Nephron progenitor cell (in vitro differentiated cells): ENCODE data around the gene ALK.
A peak's percentile ranks its signal among the peaks of the same experiment; 100 is the strongest.

Source experiments
- DNase-seq: peaks from one replicate; pipeline ENCODE4 v3.0.0; 2021
- H3K27ac Mint-ChIP-seq: 2 replicates; pipeline ENCODE4 v1.8.0; 2021; ENCODE audit warnings: mild to moderate bottlenecking, moderate library complexity, mixed read lengths
- H3K27me3 Mint-ChIP-seq: 2 replicates; pipeline ENCODE4 v1.8.0; 2021; ENCODE audit warnings: mild to moderate bottlenecking, low read depth, mixed read lengths; ENCODE audit not compliant: poor library complexity
- H3K36me3 Mint-ChIP-seq: 2 replicates; pipeline ENCODE4 v1.8.0; 2021; ENCODE audit warnings: low read depth, mixed read lengths
- H3K4me1 Mint-ChIP-seq: 2 replicates; pipeline ENCODE4 v1.8.0; 2021; ENCODE audit warnings: mixed read lengths
- H3K4me3 Mint-ChIP-seq: 2 replicates; pipeline ENCODE4 v1.8.0; 2021; ENCODE audit warnings: mild to moderate bottlenecking, moderate library complexity, mixed read lengths
- H3K9me3 Mint-ChIP-seq: 2 replicates; pipeline ENCODE4 v1.8.0; 2021; ENCODE audit warnings: mild to moderate bottlenecking, moderate library complexity, mixed read lengths
- CTCF ChIP-seq: fragments of 200-600 bp; sonication (generic); IDR thresholded peaks from 2 replicates; pipeline ENCODE4 v1.5.0; 2021; ENCODE audit warnings: antibody characterized with exemption

Gene ALK

GRCh38 chr2:29420464-29420863 is 500.9 kb downstream of the ALK start:
- Mint-ChIP-seq H3K9me3 (peaks cover 3% of the 10 kb centered on the region), H3K27ac (peak overlapping the region; percentile 88), H3K36me3 (no peaks in the 10 kb centered on the region), H3K4me1 (peaks cover 75% of the 10 kb centered on the region), H3K27me3 (peaks cover 7% of the 10 kb centered on the region), H3K4me3 (peak overlapping the region; percentile 59)
- no peak for TF ChIP-seq CTCF
- DNase-seq, result peak; percentile 21

- peaks cover 3% of the 10 kb centered on the region for H3K27me3 Mint-ChIP-seq
- no peak for DNase-seq
- peaks cover 3% of the 10 kb centered on the region for H3K9me3 Mint-ChIP-seq
- H3K27ac Mint-ChIP-seq, result peak overlapping the region; percentile 90
- peaks cover 51% of the 10 kb centered on the region for H3K4me1 Mint-ChIP-seq
- no peak overlapping the region for H3K4me3 Mint-ChIP-seq
- TF ChIP-seq CTCF, result no peak
- H3K36me3 Mint-ChIP-seq, result no peaks in the 10 kb centered on the region
Observed at GRCh38 chr2:29417630-29418029, 503.8 kb downstream of the ALK start.

GRCh38 chr2:29412197-29412925 is 509.0 kb downstream of the ALK start:
- DNase-seq, result no peak
- peaks cover 4% of the 10 kb centered on the region for H3K36me3 Mint-ChIP-seq
- H3K9me3 Mint-ChIP-seq, result peaks cover 7% of the 10 kb centered on the region
- peaks cover 10% of the 10 kb centered on the region for H3K4me1 Mint-ChIP-seq
- no peak for TF ChIP-seq CTCF
- no peak overlapping the region for H3K4me3 Mint-ChIP-seq
- H3K27ac Mint-ChIP-seq, result no peak overlapping the region
- peaks cover 14% of the 10 kb centered on the region for H3K27me3 Mint-ChIP-seq

- TF ChIP-seq CTCF, result no peak
- Mint-ChIP-seq H3K27ac (no peak overlapping the region), H3K27me3 (peaks cover 31% of the 10 kb centered on the region), H3K36me3 (no peaks in the 10 kb centered on the region), H3K4me1 (peaks cover 27% of the 10 kb centered on the region), H3K4me3 (no peak overlapping the region), H3K9me3 (no peaks in the 10 kb centered on the region)
- no peak for DNase-seq
Observed at GRCh38 chr2:29405707-29406106, 515.7 kb downstream of the ALK start.

GRCh38 chr2:29405266-29405665 is 516.1 kb downstream of the ALK start:
- peaks cover 29% of the 10 kb centered on the region for H3K27me3 Mint-ChIP-seq
- H3K36me3 Mint-ChIP-seq, result no peaks in the 10 kb centered on the region
- DNase-seq, result no peak
- no peak for TF ChIP-seq CTCF
- no peak overlapping the region for H3K27ac Mint-ChIP-seq
- H3K4me3 Mint-ChIP-seq, result no peak overlapping the region
- H3K4me1 Mint-ChIP-seq, result peaks cover 31% of the 10 kb centered on the region
- no peaks in the 10 kb centered on the region for H3K9me3 Mint-ChIP-seq

GRCh38 chr2:29401994-29402393 is 519.4 kb downstream of the ALK start:
- Mint-ChIP-seq H3K4me3 (no peak overlapping the region), H3K36me3 (no peaks in the 10 kb centered on the region), H3K4me1 (peaks cover 47% of the 10 kb centered on the region), H3K27me3 (peaks cover 21% of the 10 kb centered on the region), H3K9me3 (no peaks in the 10 kb centered on the region), H3K27ac (peak overlapping the region; percentile 68)
- peak; percentile 35 for DNase-seq
- no peak for TF ChIP-seq CTCF
